CD4-positive, alpha-beta T cell treated with Interferon gamma for 1 hour (primary cell): ENCODE results near the gene PHC2.
"Not testable (repeated sequence)": the region's sequence is repeated elsewhere in the genome, so short reads cannot be mapped to it uniquely, and the experiment has no call there.

ENCODE experiments used
- DNase-seq: peaks from one replicate; pipeline ENCODE4 v3.0.0-alpha.2; 2020

Gene PHC2

DNA sequence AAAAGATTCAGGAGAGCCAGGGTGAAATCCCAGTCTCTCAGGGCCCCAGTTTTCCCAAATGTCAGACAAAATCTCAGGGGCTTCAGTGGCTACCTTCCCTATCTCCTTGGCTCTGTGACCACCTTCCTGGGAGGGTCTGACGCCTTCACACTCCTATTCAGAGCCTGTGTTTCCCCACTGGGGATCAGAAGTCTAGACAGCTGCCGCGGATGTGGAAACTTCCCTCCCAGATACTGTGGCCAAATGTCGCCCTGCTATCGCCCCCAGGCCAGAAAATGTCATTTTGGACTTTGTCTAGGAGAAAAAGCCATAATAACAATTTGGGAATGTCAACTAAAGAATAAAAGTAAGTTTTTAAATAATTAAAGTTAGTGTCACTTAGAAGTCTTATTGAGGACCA, 125.9 kb downstream of the PHC2 start:
- DNase-seq = no peak

DNA sequence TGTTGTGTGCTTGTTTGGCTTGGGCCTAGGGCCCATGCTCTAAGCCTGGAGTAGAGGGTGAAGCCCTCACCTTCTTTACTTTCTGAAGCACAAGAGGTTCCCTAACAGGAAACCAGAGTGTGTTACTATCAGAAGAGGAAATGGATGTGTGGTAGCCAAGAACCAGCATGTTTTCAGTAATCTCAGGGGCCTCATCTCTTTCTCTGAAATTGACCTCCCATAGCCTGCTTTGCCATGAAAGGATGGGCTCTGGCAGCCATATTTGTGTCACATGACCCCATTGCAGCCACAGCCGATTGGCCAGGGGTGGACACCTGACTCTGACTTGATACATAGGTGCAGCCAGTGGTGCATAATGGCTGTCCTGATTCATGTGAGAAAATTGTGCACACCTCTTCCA, 128.6 kb downstream of the PHC2 start:
- DNase-seq = no peak

DNA sequence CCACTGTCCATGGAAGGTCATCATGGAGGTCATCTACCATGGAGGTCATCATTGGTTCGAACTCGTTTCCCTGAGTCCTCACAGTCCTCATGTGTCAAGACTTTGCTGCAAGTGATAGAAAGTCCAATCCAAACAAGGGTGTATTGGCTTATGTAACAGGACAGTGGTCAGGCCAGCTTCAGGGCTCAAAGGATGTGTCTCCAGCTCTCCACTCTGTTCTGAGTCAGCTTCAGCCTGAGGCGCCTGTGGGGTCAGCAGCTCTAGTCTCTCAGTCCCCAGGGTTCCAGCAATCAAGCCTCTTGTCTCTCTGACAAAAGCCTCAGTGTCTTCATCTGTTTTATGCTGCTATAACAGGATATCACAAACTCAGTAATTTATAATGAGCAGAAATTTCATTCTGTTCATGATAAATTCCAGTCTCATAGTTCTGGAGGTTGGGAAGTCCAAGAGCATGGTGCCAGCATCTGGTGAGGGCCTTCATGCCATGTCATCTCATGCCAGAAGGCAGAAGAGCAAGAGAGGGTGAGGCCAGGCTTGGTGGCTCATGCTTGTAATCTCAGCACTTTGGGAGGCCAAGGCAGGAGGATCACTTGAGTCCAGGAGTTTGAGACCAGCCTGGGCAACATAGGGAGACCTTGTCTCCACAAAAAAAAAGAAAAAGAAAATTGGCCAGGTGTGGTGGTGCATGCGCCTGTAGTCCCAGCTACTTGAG, 129.5 kb downstream of the PHC2 start:
- no peak for DNase-seq

DNA sequence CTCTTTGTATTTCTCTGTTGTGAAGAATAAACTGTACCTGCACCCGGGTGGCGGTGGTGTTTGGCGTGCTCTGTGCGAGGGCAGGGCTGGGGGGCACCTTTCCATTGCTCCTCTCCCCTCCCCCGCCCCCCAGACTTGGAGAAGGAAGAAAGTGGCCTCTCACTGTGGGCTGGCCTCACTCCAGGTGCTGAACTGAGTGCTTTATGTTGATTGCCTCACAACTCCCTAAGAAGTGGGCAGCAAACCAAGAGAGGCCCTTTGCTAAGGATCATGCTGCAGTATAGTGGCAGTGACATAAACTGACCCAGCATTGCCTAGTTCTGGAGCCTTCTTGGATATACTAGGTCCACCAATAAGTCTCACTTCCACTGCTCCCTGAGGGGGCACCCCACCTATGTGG, 130.2 kb downstream of the PHC2 start:
- DNase-seq = no peak

DNA sequence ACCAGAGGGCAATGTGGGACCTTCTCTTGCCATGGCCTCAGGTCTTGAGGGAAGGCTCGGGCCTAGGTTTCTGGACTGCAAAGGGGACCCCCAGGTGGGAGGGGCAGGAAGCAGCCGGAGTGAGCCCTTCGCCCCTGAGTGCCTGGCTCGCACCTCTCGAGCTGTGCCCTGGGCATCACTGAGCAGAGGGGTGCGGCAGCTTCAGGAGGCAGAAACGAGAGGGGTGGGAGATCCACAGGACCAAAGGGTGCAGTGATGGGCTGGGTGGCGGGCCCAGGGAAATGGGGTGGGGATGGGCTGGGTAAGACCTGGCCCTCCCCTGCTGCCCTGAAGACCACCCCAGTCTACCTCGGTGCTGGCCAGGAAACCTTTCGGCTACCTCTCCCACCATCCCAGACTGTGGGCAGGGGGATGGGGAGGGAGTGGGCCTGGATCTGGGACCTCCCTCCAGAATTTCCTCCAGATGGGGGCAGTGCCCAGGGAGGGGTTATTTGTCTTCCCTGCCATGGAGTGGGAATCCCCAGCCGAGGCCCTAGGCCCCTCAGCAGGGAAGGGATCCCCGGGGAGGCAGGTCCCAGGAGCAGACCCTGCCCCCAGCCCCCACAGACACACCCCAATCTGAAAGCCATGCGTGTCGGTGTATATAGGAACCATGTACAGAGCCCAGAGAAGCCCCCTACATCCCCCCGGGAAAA, 131.3 kb downstream of the PHC2 start:
- DNase-seq = no peak

DNA sequence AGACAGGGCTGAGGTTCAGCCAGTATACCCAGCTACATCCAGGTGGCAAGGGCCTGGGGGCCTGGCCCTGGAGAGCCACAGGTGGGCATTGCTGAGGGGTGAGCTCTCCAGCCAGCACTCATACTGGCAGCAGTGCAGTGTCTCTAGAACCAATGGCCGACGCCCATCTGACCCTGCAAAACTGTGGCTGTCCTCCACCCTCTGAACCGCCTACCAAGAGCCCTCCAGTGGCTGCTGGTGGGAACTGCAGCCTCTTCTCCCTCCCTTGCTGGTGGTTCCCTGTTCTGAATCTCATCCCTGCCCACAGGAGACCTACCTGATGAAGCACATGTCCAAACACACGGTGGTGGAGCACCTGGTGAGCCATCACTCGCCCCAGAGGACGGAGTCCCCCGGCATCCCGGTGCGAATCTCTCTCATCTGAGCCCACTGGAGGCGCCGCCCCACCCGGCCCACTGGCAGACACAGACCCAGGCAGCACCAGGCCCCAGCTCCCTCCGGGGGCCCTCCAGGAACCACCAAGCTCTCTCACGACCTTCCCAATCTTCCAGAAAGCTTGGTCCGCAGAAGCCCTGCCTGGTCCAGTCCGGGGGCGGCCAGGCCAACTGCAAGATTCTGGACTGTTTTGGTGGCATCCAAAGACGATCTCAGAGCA, 132.1 kb downstream of the PHC2 start:
- DNase-seq = peak; percentile 52

DNA sequence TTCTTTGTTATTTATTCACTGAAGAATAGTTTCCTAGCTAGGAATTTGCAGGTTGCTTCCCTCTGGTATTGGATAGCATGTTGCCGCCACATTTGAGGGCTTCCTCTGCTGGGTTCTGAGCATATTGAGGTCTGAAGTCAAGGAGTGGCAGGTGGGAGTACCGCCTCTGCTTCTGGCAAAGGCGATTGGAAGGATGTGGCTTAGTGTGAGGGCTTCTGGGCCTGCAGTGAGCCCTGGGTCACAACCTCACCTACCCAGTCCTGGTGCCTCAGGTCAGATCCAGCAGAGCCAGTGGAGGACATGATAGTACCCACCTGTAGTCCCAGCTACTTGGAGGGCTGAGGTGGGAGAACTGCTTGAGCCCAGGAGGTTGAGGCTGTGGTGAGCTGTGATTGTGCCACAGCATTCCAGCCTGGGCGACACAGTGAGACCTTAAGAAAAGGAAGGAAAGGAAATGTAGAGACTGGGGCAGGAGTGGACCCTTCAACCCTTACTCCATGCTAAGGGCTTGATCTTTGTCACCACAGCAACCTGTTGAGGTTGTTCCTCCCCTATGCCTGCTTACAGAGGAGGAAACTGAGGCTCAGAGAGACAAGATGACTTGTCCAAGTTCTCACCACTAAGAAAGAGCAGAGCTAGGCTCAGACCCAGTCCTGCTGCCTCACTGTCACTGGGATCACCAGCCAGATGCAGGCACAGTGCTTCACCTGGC, 132.8 kb downstream of the PHC2 start:
- no peak for DNase-seq

DNA sequence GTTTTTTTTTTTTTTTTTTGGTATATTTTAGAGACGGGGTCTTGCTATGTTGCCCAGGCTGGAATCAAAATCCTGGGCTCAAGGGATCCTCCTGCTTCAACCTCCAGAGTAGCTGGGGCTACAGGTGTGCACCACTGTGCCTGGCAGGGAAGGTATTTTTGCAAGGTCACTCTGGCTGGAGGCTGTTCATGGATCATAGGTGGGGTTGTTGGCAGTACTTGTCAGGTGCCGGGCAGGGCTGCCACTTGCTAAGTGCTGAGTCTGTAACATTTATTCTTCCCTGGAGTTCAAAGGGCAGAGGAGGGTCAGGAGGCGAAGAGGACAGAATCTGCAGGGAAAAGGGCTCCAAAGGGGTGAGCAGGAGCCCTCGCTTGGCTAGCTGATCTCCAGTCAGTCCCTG, 134.1 kb downstream of the PHC2 start:
- DNase-seq = no peak

DNA sequence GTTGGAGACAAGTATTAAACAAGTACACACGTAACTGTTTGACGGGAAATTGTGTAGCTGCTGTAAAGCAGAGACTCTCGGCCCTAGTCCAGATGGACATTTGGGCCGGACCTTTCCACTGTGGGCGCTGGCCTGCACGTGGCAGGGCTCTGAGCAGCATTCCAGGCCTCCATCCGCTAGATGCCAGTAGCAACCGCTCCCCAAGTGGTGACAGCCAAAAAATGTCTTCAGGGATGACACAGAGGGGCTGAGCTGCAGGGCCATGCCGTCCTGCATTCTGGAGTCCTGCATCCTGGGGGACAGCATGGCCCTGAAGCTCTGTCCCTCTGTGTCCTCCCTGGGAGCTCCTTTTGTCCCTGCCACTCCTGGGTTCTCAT, 134.8 kb downstream of the PHC2 start:
- DNase-seq = no peak

DNA sequence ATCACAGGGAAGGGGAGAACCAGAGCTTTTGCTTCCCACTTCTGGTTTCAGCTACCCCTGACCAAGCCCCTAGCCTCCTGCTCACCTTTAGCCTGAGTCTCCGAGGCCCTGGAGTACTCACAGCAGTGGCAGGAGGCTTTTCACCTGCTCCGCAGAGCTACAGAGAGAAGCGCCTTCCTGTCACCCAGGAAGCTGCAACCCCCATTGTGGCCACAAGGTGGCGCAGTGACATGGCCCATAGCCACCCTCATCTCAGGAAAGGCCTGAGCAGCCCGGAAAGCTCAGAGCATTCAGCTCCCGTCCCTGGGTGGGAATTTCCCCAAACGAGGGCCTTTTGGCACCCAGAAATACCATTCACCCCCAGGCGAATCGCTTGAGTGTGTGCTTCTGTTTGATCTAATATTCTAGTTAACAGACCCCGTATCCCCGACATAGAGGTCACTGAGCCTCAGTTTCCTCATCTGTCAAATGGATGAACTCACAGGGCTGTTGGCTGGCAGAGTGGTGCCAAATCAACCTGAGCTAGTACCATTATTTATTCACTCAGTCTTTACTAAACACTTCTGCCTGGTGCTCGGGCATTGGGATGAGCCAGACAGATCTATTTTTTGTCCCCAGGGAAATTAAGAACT, 135.3 kb downstream of the PHC2 start:
- DNase-seq = peak; percentile 72

DNA sequence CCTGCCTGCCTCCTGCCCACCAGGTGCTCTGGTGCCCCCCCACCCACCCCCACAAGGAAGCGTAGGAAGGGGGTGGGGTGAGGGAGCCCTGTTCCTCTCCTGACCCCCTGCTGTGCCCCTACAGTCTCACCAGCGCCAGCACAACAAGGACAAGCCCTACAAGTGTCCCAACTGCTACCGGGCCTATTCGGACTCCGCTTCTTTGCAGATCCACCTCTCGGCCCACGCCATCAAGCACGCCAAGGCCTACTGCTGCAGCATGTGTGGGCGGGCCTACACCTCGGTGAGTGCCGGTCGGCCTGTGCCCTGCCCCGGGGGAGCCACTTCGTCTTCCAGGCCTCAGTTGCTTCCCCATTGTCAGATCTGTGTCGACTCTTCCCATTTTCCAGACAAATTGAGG, 135.9 kb downstream of the PHC2 start:
- no peak for DNase-seq

DNA sequence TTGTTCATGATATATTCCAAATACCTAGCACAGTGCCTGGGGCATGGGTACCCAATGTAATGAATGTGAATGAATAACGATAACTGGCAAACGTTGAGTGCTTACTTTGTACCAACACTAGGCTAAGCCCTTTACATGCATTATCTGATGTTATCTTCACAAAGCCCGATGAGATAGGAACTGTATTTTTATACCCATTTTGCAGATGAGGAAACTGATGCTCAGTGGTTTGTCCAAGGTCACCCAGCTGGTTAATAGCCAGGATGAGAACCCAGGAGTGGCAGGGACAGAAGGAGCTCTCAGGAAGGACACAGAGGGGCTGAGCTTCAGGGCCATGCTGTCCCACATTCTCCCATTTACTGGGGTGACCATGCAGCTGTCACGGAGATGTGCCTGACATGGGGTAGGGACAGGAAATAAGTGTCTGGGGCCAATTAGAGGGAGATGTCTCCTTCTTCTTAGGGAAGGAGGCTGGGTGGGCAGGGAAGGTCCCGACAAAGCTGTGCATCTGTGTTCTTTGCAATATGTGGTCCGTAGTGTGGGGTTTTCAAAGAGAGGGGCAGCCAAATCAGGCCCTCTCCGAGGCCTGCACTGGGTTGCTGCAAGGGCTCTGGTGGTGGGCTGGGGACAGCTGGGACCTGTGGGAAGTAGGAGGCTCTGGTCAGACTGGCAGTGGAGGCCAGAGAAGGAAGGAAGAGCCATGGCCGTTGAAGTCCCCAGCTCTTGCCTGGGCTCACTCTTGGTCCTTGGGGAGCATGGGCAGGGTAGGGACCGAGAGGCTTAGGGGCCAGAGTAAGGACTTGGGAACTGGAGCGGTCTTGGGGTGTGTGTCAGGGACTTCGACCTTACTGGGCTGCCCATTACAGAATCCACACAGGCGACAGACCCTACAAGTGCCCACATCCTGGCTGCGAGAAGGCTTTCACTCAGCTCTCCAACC, 136.6 kb downstream of the PHC2 start:
- no peak for DNase-seq

DNA sequence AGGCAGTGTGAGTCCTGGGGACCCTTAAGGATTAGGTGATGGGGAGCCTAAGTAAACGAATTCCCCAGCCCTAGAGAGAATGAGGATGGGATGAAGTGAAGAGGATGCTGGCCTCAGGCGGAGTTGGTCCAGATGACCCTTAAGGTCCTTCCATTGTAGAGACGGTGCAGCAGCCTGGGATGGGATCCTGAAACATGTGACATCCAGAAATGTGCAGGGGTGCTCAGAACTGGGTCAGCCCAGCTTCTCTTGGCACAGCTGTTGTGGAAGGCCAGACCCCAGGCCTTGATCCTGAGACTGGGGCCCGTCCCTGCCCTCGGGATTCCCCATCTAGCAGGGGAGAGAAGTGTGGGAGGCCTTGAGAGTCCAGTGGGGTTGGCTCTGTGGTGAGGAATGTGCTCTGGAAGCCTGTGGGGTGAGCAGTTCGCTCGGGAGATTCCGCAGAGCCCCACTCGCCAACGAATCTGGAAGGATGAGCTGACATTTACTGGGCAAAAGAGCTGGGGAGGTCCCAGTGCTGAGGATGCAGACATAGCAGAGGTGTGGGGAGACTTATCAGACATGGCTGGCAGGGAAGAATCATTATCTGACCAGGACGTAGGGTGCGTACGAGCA, 138.1 kb downstream of the PHC2 start:
- no peak for DNase-seq

DNA sequence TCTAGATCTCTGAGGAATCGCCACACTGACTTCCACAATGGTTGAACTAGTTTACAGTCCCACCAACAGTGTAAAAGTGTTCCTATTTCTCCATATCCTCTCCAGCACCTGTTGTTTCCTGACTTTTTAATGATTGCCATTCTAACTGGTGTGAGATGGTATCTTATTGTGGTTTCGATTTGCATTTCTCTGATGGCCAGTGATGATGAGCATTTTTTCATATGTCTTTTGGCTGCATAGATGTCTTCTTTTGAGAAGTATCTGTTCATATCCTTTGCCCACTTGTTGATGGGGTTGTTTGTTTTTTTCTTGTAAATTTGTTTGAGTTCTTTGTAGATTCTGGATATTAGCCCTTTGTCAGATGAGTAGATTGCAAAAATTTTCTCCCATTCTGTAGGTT, 140.3 kb downstream of the PHC2 start:
- not testable (repeated sequence) for DNase-seq

DNA sequence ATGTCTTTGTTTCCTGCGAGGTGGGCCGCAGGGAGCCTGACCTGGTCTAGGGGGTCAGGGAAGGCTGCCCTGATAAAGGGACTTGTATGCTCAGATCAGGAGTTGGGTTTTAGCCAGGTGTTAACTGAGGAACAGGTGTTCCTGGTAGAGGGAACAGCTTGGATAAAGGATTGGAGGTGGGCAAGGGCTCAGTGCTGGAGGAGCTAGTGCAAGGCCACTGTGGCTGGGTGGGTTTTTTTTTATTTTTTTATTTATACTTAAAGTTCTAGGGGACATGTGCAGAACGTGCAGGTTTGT, 141.1 kb downstream of the PHC2 start:
- no peak for DNase-seq

DNA sequence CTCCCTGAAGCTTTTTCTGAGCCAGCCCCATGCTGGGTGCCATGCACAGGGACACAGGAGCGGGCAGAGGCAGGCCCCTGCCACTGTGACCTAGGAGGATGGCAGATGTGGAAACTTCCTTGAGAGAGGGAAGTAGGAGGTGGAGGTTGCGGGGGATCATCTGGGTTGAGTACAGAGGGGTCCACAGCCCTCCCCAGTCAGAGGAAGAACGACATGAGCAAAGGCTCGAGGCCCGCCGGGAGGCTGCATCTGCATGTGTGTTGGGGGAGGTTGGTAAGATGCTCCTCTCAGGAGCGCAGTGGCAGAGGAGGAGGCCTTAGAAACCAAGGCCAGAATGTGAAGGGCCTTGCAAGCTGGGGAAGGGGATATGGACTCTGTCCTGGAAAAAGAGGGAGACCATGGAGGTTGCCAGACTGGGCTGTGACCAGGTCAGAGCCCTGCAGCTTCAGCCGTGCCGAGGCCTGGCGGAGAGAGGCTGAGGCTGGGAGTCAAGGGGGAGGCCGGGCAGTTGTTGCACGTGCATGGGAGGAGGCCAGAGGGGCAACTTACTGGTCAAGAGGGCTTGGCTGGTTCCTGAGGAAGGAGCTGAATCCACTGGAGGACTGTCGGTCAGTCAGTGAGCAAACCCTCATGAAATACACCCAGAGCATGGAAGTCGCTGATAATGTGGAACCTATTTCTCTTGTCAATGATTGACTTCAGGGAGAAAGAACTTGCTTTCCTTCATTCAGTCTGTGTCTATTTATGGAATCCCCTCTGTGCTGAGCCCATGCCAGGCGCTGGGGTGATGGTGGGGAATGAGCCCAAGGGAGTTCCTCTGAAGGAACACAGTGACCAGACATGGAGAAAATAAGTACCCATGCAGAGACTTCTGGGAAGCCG, 141.7 kb downstream of the PHC2 start:
- no peak for DNase-seq

DNA sequence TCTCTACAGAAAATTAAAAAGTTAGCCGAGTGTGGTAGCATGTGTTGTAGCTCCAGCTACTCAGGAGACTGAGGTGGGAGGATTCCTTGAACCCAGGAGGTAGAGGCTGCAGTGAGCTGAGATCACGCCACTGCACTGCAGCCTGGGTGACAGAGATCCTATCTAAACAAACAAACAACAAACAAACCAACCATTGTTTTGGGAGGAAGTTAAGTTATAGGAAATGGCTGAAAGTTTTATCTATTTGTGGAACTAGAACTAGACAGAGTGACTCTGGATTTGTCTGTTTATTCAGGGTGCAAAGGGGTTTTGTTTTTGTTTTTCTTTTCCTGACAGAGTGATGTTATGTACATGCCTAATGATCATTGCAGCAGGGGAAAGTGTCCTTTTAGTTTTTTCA, 143.6 kb downstream of the PHC2 start:
- DNase-seq = no peak

DNA sequence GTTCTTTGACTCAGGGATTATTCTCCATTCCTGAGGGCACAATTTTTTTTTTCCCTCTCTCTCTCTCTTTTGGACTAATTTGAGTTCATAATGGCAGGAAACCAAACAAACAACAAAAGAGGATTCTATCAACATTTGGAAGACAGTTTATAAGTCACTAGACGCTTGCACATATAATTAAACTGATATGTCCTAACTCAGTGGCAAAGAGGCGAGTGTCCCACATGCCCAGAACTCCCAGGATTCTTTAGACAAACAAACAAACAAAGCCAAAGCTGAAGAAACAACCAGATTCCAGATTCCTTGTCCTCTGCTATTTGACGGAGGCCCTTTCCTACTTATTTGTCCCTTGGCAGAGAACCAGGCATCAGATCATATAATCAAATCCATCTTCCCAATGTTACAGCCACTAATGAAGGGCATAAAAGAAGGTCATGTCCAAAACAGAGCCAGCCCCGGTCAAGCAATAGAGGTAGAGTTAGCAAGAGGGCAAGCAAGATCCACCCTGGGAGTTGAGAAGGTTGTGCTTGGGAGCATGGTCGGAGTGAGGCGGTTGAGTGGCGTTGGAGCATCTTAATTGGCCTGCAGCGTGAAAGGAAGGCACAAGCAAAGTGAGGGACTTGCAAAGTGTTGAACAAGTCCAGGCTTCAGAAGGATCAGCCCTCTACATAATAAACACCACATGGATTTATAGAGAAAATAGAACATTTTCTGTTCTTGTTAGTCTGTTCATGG, 144.3 kb downstream of the PHC2 start:
- DNase-seq = no peak

DNA sequence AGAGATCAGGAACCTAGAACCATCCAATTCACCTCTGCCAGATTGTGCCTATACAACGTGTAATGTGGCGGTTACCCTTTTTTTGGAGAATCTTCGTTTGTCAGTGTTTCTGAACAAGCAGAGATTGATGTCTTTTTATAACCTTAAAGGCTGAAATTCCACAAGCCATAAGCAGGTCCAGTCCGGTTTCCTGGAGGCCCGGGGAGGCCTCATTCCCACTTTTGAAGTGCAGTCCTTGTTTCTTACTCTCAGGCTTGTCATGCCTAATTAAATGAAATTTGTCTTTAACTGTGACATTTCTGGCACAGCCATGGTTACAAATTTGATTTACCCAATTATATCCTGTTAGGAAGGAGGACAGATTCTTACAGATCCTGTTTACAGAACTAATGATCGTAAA, 146.8 kb downstream of the PHC2 start:
- no peak for DNase-seq

DNA sequence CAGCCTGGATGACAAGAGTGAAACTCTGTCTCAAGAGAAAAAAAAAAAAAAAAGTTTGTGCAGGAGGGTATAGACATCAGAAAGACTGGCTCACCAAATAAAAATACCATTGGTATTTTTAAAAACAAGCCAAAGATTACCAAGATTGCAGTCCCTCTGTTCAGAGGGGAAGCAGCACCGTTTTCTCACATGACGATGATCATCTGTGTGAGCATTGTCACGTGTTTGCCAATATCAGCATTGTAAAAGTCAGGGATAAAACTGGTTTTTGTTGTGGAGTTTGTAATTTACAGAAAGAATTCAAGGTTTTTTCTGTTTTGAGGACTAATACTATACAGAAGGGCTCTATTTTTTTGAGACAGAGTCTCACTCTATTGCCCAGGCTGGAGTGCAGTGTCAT, 148.1 kb downstream of the PHC2 start:
- DNase-seq = no peak
